OCI-LY3 (cell line): ENCODE results near the gene FYN.
"Not testable (repeated sequence)": the region's sequence is repeated elsewhere in the genome, so short reads cannot be mapped to it uniquely, and the experiment has no call there.

Source experiments
- H2AFZ ChIP-seq: fragments of 200-600, 300-600 bp; shearing (Covaris generic); 2 replicates; pipeline ENCODE4 v1.6.0; 2014; ENCODE audit warnings: antibody characterized with exemption, low read depth, low read length
- H3K27ac ChIP-seq: fragments of 200-600, 300-600 bp; sonication (generic); 2 replicates; pipeline ENCODE4 v1.5.1; 2014; ENCODE audit warnings: mild to moderate bottlenecking, low read length, moderate library complexity, mixed read lengths
- H3K27me3 ChIP-seq: fragments of 200-600, 300-600 bp; sonication (generic); 2 replicates; pipeline ENCODE4 v1.6.1; 2014; ENCODE audit warnings: low read depth, low read length, mixed read lengths
- H3K36me3 ChIP-seq: fragments of 200-600, 300-600 bp; sonication (generic); replicated peaks from 2 replicates; pipeline ENCODE3; 2014; ENCODE audit warnings: low read depth, low read length, mixed read lengths
- H3K4me1 ChIP-seq: fragments of 300-600, 200-600 bp; sonication (generic); 2 replicates; pipeline ENCODE4 v1.6.1; 2014; ENCODE audit warnings: low read length, mixed read lengths
- H3K4me2 ChIP-seq: fragments of 200-600, 300-600 bp; sonication (generic); 2 replicates; pipeline ENCODE4 v1.6.1; 2014; ENCODE audit warnings: low read length, mixed read lengths
- H3K4me3 ChIP-seq: fragments of 300-600, 200-600 bp; sonication (generic); 2 replicates; pipeline ENCODE4 v1.5.1; 2014; ENCODE audit warnings: antibody characterized with exemption, mild to moderate bottlenecking, low read length, moderate library complexity
- H3K79me2 ChIP-seq: fragments of 300-600, 200-600 bp; shearing (Covaris generic); 2 replicates; pipeline ENCODE4 v1.6.1; 2014; ENCODE audit warnings: mild to moderate bottlenecking, low read length, mixed read lengths
- H3K9ac ChIP-seq: fragments of 300-600, 200-600 bp; shearing (Covaris generic); 2 replicates; pipeline ENCODE4 v1.6.0; 2014; ENCODE audit warnings: mild to moderate bottlenecking, low read length, moderate library complexity
- H3K9me3 ChIP-seq: fragments of 200-600, 300-600 bp; shearing (Covaris generic); 2 replicates; pipeline ENCODE4 v1.6.1; 2014; ENCODE audit warnings: low read length, mixed read lengths; ENCODE audit not compliant: insufficient read depth
- H4K20me1 ChIP-seq: fragments of 200-600, 300-600 bp; sonication (generic); 2 replicates; pipeline ENCODE4 v1.6.1; 2016; ENCODE audit warnings: low read length, mixed read lengths; ENCODE audit not compliant: insufficient read depth
- CTCF ChIP-seq: fragments of 200-600, 300-600 bp; sonication (generic); IDR thresholded peaks from 2 replicates; pipeline ENCODE4 v1.5.1; 2014; ENCODE audit warnings: antibody characterized with exemption, low read length, low read depth
- EZH2phosphoT487 ChIP-seq: fragments of 200-600 bp; shearing (Covaris generic); IDR thresholded peaks from 2 replicates; pipeline ENCODE4 v1.6.1; 2018; ENCODE audit warnings: antibody characterized with exemption, mixed run types, low read depth

FYN gene

GRCh38 chr6:111685526-111685925, 187.7 kb downstream of the FYN start:
- no peak overlapping the region for H3K27ac ChIP-seq

GRCh38 chr6:111685058-111685457, 188.2 kb downstream of the FYN start:
- H3K9me3 ChIP-seq: no peaks in the 10 kb centered on the region
- no peaks in the 10 kb centered on the region for H3K79me2 ChIP-seq
- no peaks in the 10 kb centered on the region for H3K27me3 ChIP-seq
- no peak overlapping the region for H2AFZ ChIP-seq
- no peak overlapping the region for H3K4me3 ChIP-seq
- no peak overlapping the region for H3K27ac ChIP-seq
- no peaks in the 10 kb centered on the region for H3K36me3 ChIP-seq
- no peak overlapping the region for H3K4me2 ChIP-seq
- H3K9ac ChIP-seq: no peak overlapping the region
- H4K20me1 ChIP-seq: no peaks in the 10 kb centered on the region
- H3K4me1 ChIP-seq: no peaks in the 10 kb centered on the region
- no peak for TF ChIP-seq EZH2phosphoT487
- no peak for TF ChIP-seq CTCF

More at GRCh38 chr6:111685526-111685925, 187.7 kb downstream of the FYN start:
- H3K36me3 ChIP-seq: no peaks in the 10 kb centered on the region
- no peaks in the 10 kb centered on the region for H3K4me1 ChIP-seq
- H3K79me2 ChIP-seq: no peaks in the 10 kb centered on the region
- H3K4me3 ChIP-seq: no peak overlapping the region
- H3K9me3 ChIP-seq: no peaks in the 10 kb centered on the region
- H4K20me1 ChIP-seq: no peaks in the 10 kb centered on the region
- no peak overlapping the region for H2AFZ ChIP-seq
- H3K27me3 ChIP-seq: no peaks in the 10 kb centered on the region
- TF ChIP-seq EZH2phosphoT487 (no peak), CTCF (no peak)
- H3K9ac ChIP-seq: no peak overlapping the region
- no peak overlapping the region for H3K4me2 ChIP-seq

GRCh38 chr6:111683749-111684267, 189.4 kb downstream of the FYN start:
- H2AFZ ChIP-seq: no peak overlapping the region
- H3K27me3 ChIP-seq: no peaks in the 10 kb centered on the region
- H3K27ac ChIP-seq: no peak overlapping the region
- H3K9me3 ChIP-seq: no peaks in the 10 kb centered on the region
- no peak for TF ChIP-seq EZH2phosphoT487
- no peaks in the 10 kb centered on the region for H3K79me2 ChIP-seq
- no peak overlapping the region for H3K4me2 ChIP-seq
- H3K9ac ChIP-seq: no peak overlapping the region
- H3K4me3 ChIP-seq: no peak overlapping the region
- no peaks in the 10 kb centered on the region for H4K20me1 ChIP-seq
- H3K4me1 ChIP-seq: no peaks in the 10 kb centered on the region
- H3K36me3 ChIP-seq: no peaks in the 10 kb centered on the region

DNA sequence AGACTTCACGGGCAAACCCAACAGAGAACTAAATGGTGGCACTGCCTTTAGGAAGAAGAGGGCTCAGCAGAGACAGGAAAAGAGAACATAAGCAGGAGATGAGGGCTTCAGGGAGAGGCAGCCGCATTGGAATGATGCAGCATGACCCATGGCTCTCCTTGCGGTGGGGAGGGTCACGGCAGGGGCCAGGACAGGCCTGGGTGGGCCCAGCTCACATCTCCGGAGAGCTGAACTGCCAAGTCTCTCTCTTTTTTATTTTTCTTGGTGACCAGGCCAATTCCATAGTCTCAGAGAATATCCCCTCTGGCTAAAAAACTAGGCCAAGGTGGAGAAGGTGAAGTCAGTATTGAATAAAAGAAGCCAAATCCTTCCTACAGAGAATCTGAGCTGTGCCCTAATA, 190.1 kb downstream of the FYN start:
- Histone ChIP-seq H4K20me1 (no peaks in the 10 kb centered on the region), H3K27me3 (no peaks in the 10 kb centered on the region), H3K4me2 (no peak overlapping the region), H3K4me1 (no peaks in the 10 kb centered on the region), H3K79me2 (no peaks in the 10 kb centered on the region), H3K36me3 (no peaks in the 10 kb centered on the region), H3K27ac (no peak overlapping the region), H3K9ac (no peak overlapping the region), H3K4me3 (no peak overlapping the region), H3K9me3 (no peaks in the 10 kb centered on the region), H2AFZ (no peak overlapping the region)
- no peak for TF ChIP-seq EZH2phosphoT487
- no peak for TF ChIP-seq CTCF

- H3K4me2 ChIP-seq: no peak overlapping the region
- no peak overlapping the region for H3K4me3 ChIP-seq
- H3K4me1 ChIP-seq: peaks cover 5% of the 10 kb centered on the region
- H3K9me3 ChIP-seq: no peaks in the 10 kb centered on the region
- H3K27me3 ChIP-seq: no peaks in the 10 kb centered on the region
- no peak overlapping the region for H3K27ac ChIP-seq
- H3K36me3 ChIP-seq: no peaks in the 10 kb centered on the region
- no peaks in the 10 kb centered on the region for H4K20me1 ChIP-seq
- no peaks in the 10 kb centered on the region for H3K79me2 ChIP-seq
- H2AFZ ChIP-seq: no peak overlapping the region
- TF ChIP-seq EZH2phosphoT487: no peak
- no peak for TF ChIP-seq CTCF
- H3K9ac ChIP-seq: no peak overlapping the region
Measured at GRCh38 chr6:111681860-111682259, 191.4 kb downstream of the FYN start.

DNA sequence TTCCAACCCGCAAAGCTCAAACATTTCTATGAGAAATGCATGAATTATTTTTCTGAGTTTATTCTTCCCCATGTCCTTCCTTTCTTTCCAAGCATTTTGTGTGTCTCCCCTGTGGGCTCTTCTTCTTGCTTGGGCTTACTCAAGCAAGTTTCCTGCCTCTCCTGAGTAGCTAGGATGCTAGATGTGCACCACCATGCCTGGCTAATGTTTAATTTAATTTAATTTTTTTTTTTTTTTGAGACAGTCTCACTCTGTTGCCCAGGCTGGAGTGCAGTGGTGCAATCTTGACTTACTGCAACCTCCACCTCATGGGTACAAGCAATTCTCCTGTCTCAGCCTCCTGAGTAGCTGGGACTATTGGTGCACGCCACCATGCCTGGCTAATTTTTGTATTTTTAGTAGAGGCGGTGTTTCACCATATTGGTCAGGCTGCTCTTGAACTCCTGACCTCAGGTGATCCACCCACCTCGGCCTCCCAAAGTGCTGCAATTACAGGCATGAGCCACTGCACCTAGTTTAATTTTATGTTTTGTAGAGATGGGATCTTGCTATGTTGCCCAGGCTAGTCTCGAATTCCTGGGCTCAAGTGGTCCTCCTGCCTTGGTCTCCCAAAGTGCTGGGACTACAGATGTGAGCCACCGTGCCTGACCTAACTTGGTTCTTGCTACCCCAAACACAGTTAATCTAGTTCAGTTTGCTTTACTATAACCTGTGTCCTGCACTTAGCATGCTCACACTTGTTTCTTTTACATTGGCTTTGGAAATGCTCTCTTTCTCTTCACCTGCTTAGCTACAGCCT, 192.2 kb downstream of the FYN start:
- H3K36me3 ChIP-seq, H3K9ac ChIP-seq, H3K27ac ChIP-seq, H3K4me3 ChIP-seq, H3K4me2 ChIP-seq, H3K9me3 ChIP-seq, H4K20me1 ChIP-seq, H2AFZ ChIP-seq, H3K4me1 ChIP-seq, H3K79me2 ChIP-seq, H3K27me3 ChIP-seq: not testable (repeated sequence)
